Glutamatergic neuron (in vitro differentiated cells): Measurements from ENCODE around the gene MANF. TPM values are rescaled to one million over a fixed set of nuclear protein-coding genes. Genes with fewer than 3 reads are reported as not detected.

Experiments used
- DNase-seq: peaks from one replicate; pipeline ENCODE4 v3.0.0; 2022
- H3K27ac Mint-ChIP-seq: one replicate; pipeline ENCODE4 v1.8.0; 2020; ENCODE audit warnings: mild to moderate bottlenecking, mixed read lengths, inconsistent platforms; ENCODE audit not compliant: unreplicated experiment
- H3K27me3 Mint-ChIP-seq: one replicate; pipeline ENCODE4 v1.8.0; 2020; ENCODE audit warnings: mild to moderate bottlenecking, moderate library complexity, mixed read lengths, inconsistent platforms; ENCODE audit not compliant: unreplicated experiment
- H3K36me3 Mint-ChIP-seq: one replicate; pipeline ENCODE4 v1.8.0; 2020; ENCODE audit warnings: mild to moderate bottlenecking, mixed read lengths, inconsistent platforms; ENCODE audit not compliant: unreplicated experiment
- H3K4me1 Mint-ChIP-seq: one replicate; pipeline ENCODE4 v1.8.0; 2020; ENCODE audit warnings: mild to moderate bottlenecking, low read depth, mixed read lengths, inconsistent platforms; ENCODE audit not compliant: unreplicated experiment
- H3K4me3 Mint-ChIP-seq: one replicate; pipeline ENCODE4 v1.8.0; 2020; ENCODE audit warnings: mild to moderate bottlenecking, mixed read lengths, inconsistent platforms; ENCODE audit not compliant: unreplicated experiment
- H3K9me3 Mint-ChIP-seq: one replicate; pipeline ENCODE4 v1.8.0; 2020; ENCODE audit warnings: mild to moderate bottlenecking, moderate library complexity, mixed read lengths, inconsistent platforms; ENCODE audit not compliant: unreplicated experiment
- total RNA-seq: library from RNA; stranded (reverse); fragmentation: NEBNext Ultra II Directional; extraction: Animal tissue kit (Norgen Biotek cat#: 25700); gene quantifications from one replicate; pipeline ENCODE4 v1.2.1, GENCODE V29; 2021; ENCODE audit not compliant: unreplicated experiment
- TF ChIP-seq, protein P1 (sequence below): fragments of 200-600 bp; sonication (generic); IDR thresholded peaks from one replicate; pipeline ENCODE4 v1.5.0; 2021; ENCODE audit not compliant: partially characterized antibody, unreplicated experiment

The MANF gene
- total RNA-seq, 1 donor from 2014 or later, result 104 TPM

- peak overlapping the region; percentile 2 for H3K4me3 Mint-ChIP-seq
- peak; percentile 8 for DNase-seq
- TF ChIP-seq, protein P1, sequence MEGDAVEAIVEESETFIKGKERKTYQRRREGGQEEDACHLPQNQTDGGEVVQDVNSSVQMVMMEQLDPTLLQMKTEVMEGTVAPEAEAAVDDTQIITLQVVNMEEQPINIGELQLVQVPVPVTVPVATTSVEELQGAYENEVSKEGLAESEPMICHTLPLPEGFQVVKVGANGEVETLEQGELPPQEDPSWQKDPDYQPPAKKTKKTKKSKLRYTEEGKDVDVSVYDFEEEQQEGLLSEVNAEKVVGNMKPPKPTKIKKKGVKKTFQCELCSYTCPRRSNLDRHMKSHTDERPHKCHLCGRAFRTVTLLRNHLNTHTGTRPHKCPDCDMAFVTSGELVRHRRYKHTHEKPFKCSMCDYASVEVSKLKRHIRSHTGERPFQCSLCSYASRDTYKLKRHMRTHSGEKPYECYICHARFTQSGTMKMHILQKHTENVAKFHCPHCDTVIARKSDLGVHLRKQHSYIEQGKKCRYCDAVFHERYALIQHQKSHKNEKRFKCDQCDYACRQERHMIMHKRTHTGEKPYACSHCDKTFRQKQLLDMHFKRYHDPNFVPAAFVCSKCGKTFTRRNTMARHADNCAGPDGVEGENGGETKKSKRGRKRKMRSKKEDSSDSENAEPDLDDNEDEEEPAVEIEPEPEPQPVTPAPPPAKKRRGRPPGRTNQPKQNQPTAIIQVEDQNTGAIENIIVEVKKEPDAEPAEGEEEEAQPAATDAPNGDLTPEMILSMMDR, result no peak
- peaks cover 16% of the 10 kb centered on the region for H3K4me1 Mint-ChIP-seq
- peak overlapping the region; percentile 18 for H3K27ac Mint-ChIP-seq
- peaks cover 8% of the 10 kb centered on the region for H3K9me3 Mint-ChIP-seq
- peaks cover 5% of the 10 kb centered on the region for H3K27me3 Mint-ChIP-seq
- peaks cover 5% of the 10 kb centered on the region for H3K36me3 Mint-ChIP-seq
Observed at GRCh38 chr3:51378726-51379125, 6.4 kb upstream of the MANF start.

DNA sequence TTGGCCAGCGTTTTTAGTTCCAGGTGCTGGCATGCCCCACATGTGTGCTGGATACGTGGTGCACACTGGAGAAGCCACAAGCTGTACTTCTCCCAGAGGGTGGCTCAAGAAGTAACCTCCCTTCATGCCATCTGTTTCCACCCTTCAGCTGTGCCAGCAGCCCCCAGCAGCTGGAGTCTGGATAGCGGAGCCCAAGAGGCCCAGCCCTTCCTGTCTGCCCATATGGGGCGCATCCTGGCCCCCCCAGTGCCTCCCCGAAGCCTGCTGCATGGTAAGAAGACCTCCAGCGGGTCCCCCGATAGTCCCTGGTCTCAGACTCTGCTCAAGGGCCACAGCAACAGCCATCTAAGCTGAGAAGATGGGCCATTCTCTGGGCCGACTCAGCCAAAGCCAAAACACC, 5.8 kb upstream of the MANF start:
- Mint-ChIP-seq H3K27ac (peak overlapping the region; percentile 18), H3K4me3 (peak overlapping the region; percentile 2), H3K4me1 (peaks cover 19% of the 10 kb centered on the region), H3K27me3 (peaks cover 7% of the 10 kb centered on the region), H3K9me3 (peaks cover 11% of the 10 kb centered on the region), H3K36me3 (peaks cover 5% of the 10 kb centered on the region)
- TF ChIP-seq, protein P1, result no peak
- peak; percentile 15 for DNase-seq

DNA sequence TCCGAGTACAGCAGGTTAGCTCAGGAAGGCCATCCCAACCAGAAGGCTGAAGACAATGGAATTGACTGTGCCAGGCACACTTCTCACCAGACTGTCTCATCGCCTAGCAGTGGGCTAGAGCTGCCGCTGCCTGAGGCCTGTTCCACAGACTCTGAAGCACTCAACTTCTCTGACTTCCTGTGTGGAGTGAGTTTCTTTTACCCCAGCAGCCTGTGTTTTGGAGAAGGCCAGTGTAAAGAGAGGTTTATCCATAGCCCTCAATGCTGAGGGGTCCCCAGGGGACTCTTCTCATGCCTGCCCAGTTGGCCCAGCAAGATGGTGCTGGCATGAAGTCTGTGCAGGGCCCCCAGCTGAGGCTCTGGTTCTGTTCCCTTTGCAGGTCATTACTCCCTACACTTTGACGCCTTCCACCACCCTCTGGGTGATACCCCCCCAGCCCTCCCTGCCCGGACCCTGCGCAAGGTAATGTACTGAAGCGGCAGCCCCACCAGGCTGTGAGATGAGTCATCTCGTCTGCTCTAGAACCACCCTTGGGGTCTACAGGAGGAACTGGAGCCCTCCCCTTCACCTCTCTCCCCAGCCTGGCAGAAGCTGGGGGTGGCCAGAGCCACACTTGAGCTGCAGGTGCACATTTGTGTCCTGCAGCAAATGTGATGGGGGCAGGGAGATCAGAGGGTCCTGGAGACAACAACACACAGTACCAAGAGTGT, 5.2 kb upstream of the MANF start:
- peaks cover 12% of the 10 kb centered on the region for H3K27me3 Mint-ChIP-seq
- peaks cover 19% of the 10 kb centered on the region for H3K4me1 Mint-ChIP-seq
- TF ChIP-seq, protein P1, result no peak
- peaks cover 5% of the 10 kb centered on the region for H3K36me3 Mint-ChIP-seq
- DNase-seq, result no peak
- H3K4me3 Mint-ChIP-seq, result no peak overlapping the region
- peaks cover 10% of the 10 kb centered on the region for H3K9me3 Mint-ChIP-seq
- H3K27ac Mint-ChIP-seq, result no peak overlapping the region

DNA sequence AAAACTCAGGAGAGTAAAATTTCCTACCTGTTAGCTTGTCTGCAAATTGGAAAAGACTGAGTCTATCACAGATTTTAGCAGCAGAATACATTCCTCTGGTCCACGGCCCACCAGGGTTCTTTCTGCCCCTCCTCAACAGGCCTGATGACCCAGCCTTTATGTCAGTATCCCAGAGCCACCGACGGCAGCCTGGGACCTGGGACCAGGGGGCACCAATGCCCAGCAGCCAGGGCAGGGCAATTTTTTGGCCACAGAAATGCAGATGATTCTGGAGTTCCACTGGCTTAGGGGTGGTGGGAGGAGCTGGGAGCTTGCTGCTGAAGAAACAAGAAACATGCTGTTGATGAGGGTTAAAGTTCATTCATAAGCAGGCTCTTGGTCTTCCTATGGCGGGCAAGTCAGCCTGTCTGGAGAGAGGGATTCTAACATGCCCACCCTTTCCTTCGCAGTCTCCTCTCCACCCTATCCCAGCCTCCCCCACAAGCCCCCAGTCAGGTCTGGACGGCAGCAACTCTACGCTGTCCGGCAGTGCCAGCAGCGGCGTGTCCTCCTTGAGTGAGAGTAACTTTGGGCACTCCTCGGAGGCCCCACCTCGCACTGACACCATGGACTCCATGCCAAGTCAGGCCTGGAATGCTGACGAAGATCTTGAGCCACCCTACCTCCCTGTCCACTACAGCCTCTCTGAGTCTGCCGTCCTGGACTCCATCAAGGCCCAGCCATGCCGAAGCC, 4.3 kb upstream of the MANF start:
- Mint-ChIP-seq H3K4me1 (peaks cover 19% of the 10 kb centered on the region), H3K27me3 (peaks cover 13% of the 10 kb centered on the region), H3K9me3 (peaks cover 10% of the 10 kb centered on the region), H3K27ac (no peak overlapping the region), H3K4me3 (no peak overlapping the region), H3K36me3 (peaks cover under 1% of the 10 kb centered on the region)
- no peak for DNase-seq
- TF ChIP-seq, protein P1, result no peak

GRCh38 chr3:51381333-51381705, 3.8 kb upstream of the MANF start:
- H3K27ac Mint-ChIP-seq, result no peak overlapping the region
- no peak for DNase-seq
- H3K27me3 Mint-ChIP-seq, result peaks cover 13% of the 10 kb centered on the region
- peaks cover 22% of the 10 kb centered on the region for H3K4me1 Mint-ChIP-seq
- peaks cover 11% of the 10 kb centered on the region for H3K9me3 Mint-ChIP-seq
- H3K4me3 Mint-ChIP-seq, result no peak overlapping the region
- H3K36me3 Mint-ChIP-seq, result no peaks in the 10 kb centered on the region
- TF ChIP-seq, protein P1, result no peak
